Measurements from ENCODE around the gene P3H3. TPM values are rescaled to one million over a fixed set of nuclear protein-coding genes. Genes with fewer than 3 reads are reported as not detected.

The P3H3 gene
- polyA plus RNA-seq (3.9 to 5.7 TPM (median 4.2 TPM) in 3 replicates), polyA minus RNA-seq (3.7 to 7.5 TPM (median 3.9 TPM) in 3 replicates)
- polyA plus RNA-seq (2011; ENCODE audit: low read depth), result 1.6 TPM
- 1.2 and 3.1 TPM in 2 replicates for polyA plus RNA-seq (2011; cell fraction: cytosol; rRNA removed)
- polyA plus RNA-seq (2011; cell fraction: nucleus; rRNA removed), result 8.5 and 10.8 TPM in 2 replicates
- polyA plus RNA-seq (2012; ENCODE audit: low replicate concordance), result 3.0 and 9.1 TPM in 2 replicates
- 3.5 TPM for polyA minus RNA-seq (2011; cell fraction: cytosol; rRNA and poly(A)+ RNA removed)
- 7.2 and 7.4 TPM in 2 replicates for polyA minus RNA-seq (2011; cell fraction: nucleus; rRNA and poly(A)+ RNA removed)

GRCh38 chr12:6827982-6828780, at the start of gene P3H3:
P3H3 (plus strand) TSS chr12:6828407; CDS start chr12:6828441, 34 bp downstream.
- Histone ChIP-seq H3K4me3 (ENCODE audit: control insufficient read depth in 2 of 3, extremely low read depth in 1 of 3, insufficient read depth in 2 of 3, low read depth in 1 of 3, low read length in 3 of 3) (peak within 1 kb of the TSS; percentile 62 to 83 (median 82)), H3K4me2 (ENCODE audit: control insufficient read depth, extremely low read depth, insufficient read depth, low read depth, low read length) (peak within 1 kb of the TSS; percentile 85), H3K9me1 (ENCODE audit: control insufficient read depth, extremely low read depth, insufficient read depth, low read length) (no peaks in the 10 kb centered on the region), H2AFZ (ENCODE audit: control insufficient read depth, low read length) (peak within 1 kb of the TSS; percentile 89), H3K4me1 (ENCODE audit: control insufficient read depth, extremely low read depth, insufficient read depth, low read length) (peaks cover 12% of the 10 kb centered on the region), H3K27me3 (ENCODE audit: control insufficient read depth, extremely low read depth, insufficient read depth, low read length) (peaks cover 57% of the 10 kb centered on the region), H3K79me2 (ENCODE audit: control insufficient read depth, insufficient read depth, low read length) (no peaks in the 10 kb centered on the region), H3K9me3 (ENCODE audit: control insufficient read depth, low read depth, low read length) (no peaks in the 10 kb centered on the region), H3K9ac (ENCODE audit: control insufficient read depth, extremely low read depth, insufficient read depth, low read length) (peak within 1 kb of the TSS; percentile 71), H4K20me1 (ENCODE audit: control insufficient read depth, extremely low read depth, insufficient read depth, low read length) (no peaks in the 10 kb centered on the region), H3K36me3 (ENCODE audit: control insufficient read depth in 2 of 2, extremely low read depth in 1 of 2, insufficient read depth in 2 of 2, low read length in 2 of 2) (no peaks in the 10 kb centered on the region), H3K27ac (ENCODE audit: control insufficient read depth, insufficient read depth, low read length) (no peak within 1 kb of the TSS)
- FAIRE-seq, result no peak
- no peak for DNase-seq (ENCODE audit: low read depth, low spot score)
- dilution Hi-C loops (cut with MboI; ENCODE audit: extremely low pct_ligation_motif_present, low sequenced_read_pairs), result no loop called here
- no peak for TF ChIP-seq EZH2 (IDR thresholded peaks at IDR 0.05; ENCODE audit: low read length)
- no peak for TF ChIP-seq CTCF (optimal IDR thresholded peaks at IDR 0.05 in 1 of 3, IDR thresholded peaks at IDR 0.05 in 1 of 3, conservative IDR thresholded peaks at IDR 0.05 in 1 of 3; ENCODE audit: extremely low read depth in 1 of 3, insufficient read depth in 2 of 3, low read length in 3 of 3)

GRCh38 chr12:6778574-6779550, 49.3 kb upstream of the P3H3 start:
- dilution Hi-C loops (cut with MboI; ENCODE audit: extremely low pct_ligation_motif_present, low sequenced_read_pairs), result no loop called here
- Histone ChIP-seq H3K4me2 (ENCODE audit: control insufficient read depth, extremely low read depth, insufficient read depth, low read depth, low read length) (peak overlapping the region; percentile 92), H4K20me1 (ENCODE audit: control insufficient read depth, extremely low read depth, insufficient read depth, low read length) (no peaks in the 10 kb centered on the region), H3K9ac (ENCODE audit: control insufficient read depth, extremely low read depth, insufficient read depth, low read length) (peak overlapping the region; percentile 62), H3K4me1 (ENCODE audit: control insufficient read depth, extremely low read depth, insufficient read depth, low read length) (peaks cover 8% of the 10 kb centered on the region), H3K9me1 (ENCODE audit: control insufficient read depth, extremely low read depth, insufficient read depth, low read length) (no peaks in the 10 kb centered on the region), H3K27me3 (ENCODE audit: control insufficient read depth, extremely low read depth, insufficient read depth, low read length) (peaks cover 27% of the 10 kb centered on the region), H3K36me3 (ENCODE audit: control insufficient read depth in 2 of 2, extremely low read depth in 1 of 2, insufficient read depth in 2 of 2, low read length in 2 of 2) (no peaks in the 10 kb centered on the region), H3K9me3 (ENCODE audit: control insufficient read depth, low read depth, low read length) (no peaks in the 10 kb centered on the region), H3K27ac (ENCODE audit: control insufficient read depth, insufficient read depth, low read length) (no peak overlapping the region), H3K4me3 (ENCODE audit: control insufficient read depth in 2 of 3, extremely low read depth in 1 of 3, insufficient read depth in 2 of 3, low read depth in 1 of 3, low read length in 3 of 3) (peak overlapping the region; percentile 7 to 63 (median 44)), H3K79me2 (ENCODE audit: control insufficient read depth, insufficient read depth, low read length) (no peaks in the 10 kb centered on the region), H2AFZ (ENCODE audit: control insufficient read depth, low read length) (peak overlapping the region; percentile 77)
- FAIRE-seq (peak; percentile 79), DNase-seq (ENCODE audit: low read depth, low spot score) (peak; percentile 85)
- peak; percentile 90 to 98 (median 94) for TF ChIP-seq CTCF (optimal IDR thresholded peaks at IDR 0.05 in 1 of 3, IDR thresholded peaks at IDR 0.05 in 1 of 3, conservative IDR thresholded peaks at IDR 0.05 in 1 of 3; ENCODE audit: extremely low read depth in 1 of 3, insufficient read depth in 2 of 3, low read length in 3 of 3)
- TF ChIP-seq EZH2 (IDR thresholded peaks at IDR 0.05; ENCODE audit: low read length), result no peak

All from keratinocyte (primary cell).